SK-N-SH (cell line): ENCODE measurements around the gene MBNL1. TPM values are rescaled to one million over a fixed set of nuclear protein-coding genes. Genes with fewer than 3 reads are reported as not detected.

Experiments
- CTCF ChIA-PET: fragments of 300-600, 350-600 bp; formaldehyde crosslinking; extraction: SDS; loops from one replicate; lab custom pipeline; 2021; lab: Yijun Ruan, JAX
- POLR2A ChIA-PET: fragments of 350-600 bp; sonication (Branson Sonifier 250); formaldehyde crosslinking; extraction: SDS; loops from one replicate; lab custom pipeline; 2020; ENCODE audit warnings: antibody characterized with exemption, inconsistent platforms; lab: Yijun Ruan, JAX
- DNase-seq: peaks from one replicate; pipeline ENCODE4 v3.0.0; 2012
- H2AFZ ChIP-seq: fragments of 200-600 bp; sonication (generic); 2 replicates; pipeline ENCODE4 v1.8.1; 2016; ENCODE audit warnings: antibody characterized with exemption, mild to moderate bottlenecking, low read depth
- H3F3A ChIP-seq: fragments of 200-600 bp; sonication (generic); replicated peaks from 2 replicates; pipeline ENCODE3; 2016; ENCODE audit warnings: antibody characterized with exemption, mild to moderate bottlenecking; ENCODE audit not compliant: insufficient read depth
- H3K27ac ChIP-seq, 2 experiments: fragments of 200-500 bp in 1 of 2; fragments of 200-600 bp in 1 of 2; sonication (Bioruptor generic) in 1 of 2; sonication (generic), shearing (Covaris generic) in 1 of 2; 2 replicates each; pipeline versions ENCODE4 v1.5.1 to v1.6.1; 2014 to 2016; ENCODE audit warnings: low read depth in 2 of 2, inconsistent platforms in 1 of 2, low read length in 1 of 2, mild to moderate bottlenecking in 1 of 2, mixed read lengths in 1 of 2
- H3K27me3 ChIP-seq: fragments of 200-600 bp; sonication (generic), shearing (Covaris generic); 2 replicates; pipeline ENCODE4 v1.6.1; 2016; ENCODE audit warnings: mixed run types; ENCODE audit not compliant: insufficient read depth
- H3K36me3 ChIP-seq, 2 experiments: fragments of 200-500 bp in 1 of 2; fragments of 200-600 bp in 1 of 2; sonication (Bioruptor generic) in 1 of 2; sonication (generic) in 1 of 2; replicated peaks in 1 of 2; 2 replicates each; pipeline versions ENCODE3 to v1.5.1; 2014 to 2016; ENCODE audit warnings: low read length in 1 of 2, mild to moderate bottlenecking in 1 of 2; ENCODE audit not compliant: insufficient read depth in 2 of 2, control insufficient read depth in 1 of 2
- H3K4me1 ChIP-seq, 2 experiments: fragments of 200-500 bp in 1 of 2; fragments of 200-600 bp in 1 of 2; sonication (Bioruptor generic) in 1 of 2; sonication (generic), shearing (Covaris generic) in 1 of 2; 2 replicates each; pipeline versions ENCODE4 v1.5.1 to v1.6.1; 2014 to 2016; ENCODE audit warnings: low read depth in 1 of 2, low read length in 1 of 2, mixed run types in 1 of 2; ENCODE audit not compliant: insufficient read depth in 2 of 2, control insufficient read depth in 1 of 2
- H3K4me2 ChIP-seq: fragments of 200-600 bp; sonication (generic), shearing (Covaris generic); 2 replicates; pipeline ENCODE4 v1.6.1; 2017; ENCODE audit warnings: mixed run types
- H3K4me3 ChIP-seq, 2 experiments: fragments of 200-500 bp in 1 of 2; fragments of 200-600 bp in 1 of 2; sonication (Bioruptor generic) in 1 of 2; sonication (generic), shearing (Covaris generic) in 1 of 2; 2 replicates each; pipeline versions ENCODE4 v1.5.1 to v1.8.1; 2014 to 2016; ENCODE audit warnings: low read depth in 2 of 2, inconsistent platforms in 1 of 2, low read length in 1 of 2, mild to moderate bottlenecking in 1 of 2, mixed read lengths in 1 of 2, moderate library complexity in 1 of 2
- H3K79me2 ChIP-seq: fragments of 200-600 bp; sonication (generic); 2 replicates; pipeline ENCODE4 v1.8.1; 2017; ENCODE audit warnings: mild to moderate bottlenecking; ENCODE audit not compliant: insufficient read depth
- H3K9ac ChIP-seq: fragments of 200-600 bp; sonication (generic); 2 replicates; pipeline ENCODE4 v1.6.1; 2017; ENCODE audit warnings: mixed run types
- H3K9me2 ChIP-seq: fragments of 200-600 bp; sonication (generic); 2 replicates; pipeline ENCODE4 v1.6.1; 2017; ENCODE audit warnings: mixed run types
- H3K9me3 ChIP-seq: fragments of 200-600 bp; sonication (generic); 2 replicates; pipeline ENCODE4 v1.6.1; 2017; ENCODE audit warnings: mixed run types, mild to moderate bottlenecking, moderate library complexity
- H4K20me1 ChIP-seq: fragments of 200-600 bp; sonication (generic); 2 replicates; pipeline ENCODE4 v1.6.1; 2017; ENCODE audit warnings: mild to moderate bottlenecking, mixed run types; ENCODE audit not compliant: insufficient read depth
- CHD2 ChIP-seq: fragments of 150-350 bp; IDR thresholded peaks from 2 replicates; pipeline ENCODE4 v1.6.1; 2018; ENCODE audit warnings: low read length; ENCODE audit not compliant: partially characterized antibody
- CTCF ChIP-seq: fragments of 200-600 bp; sonication (generic); IDR thresholded peaks from 2 replicates; pipeline ENCODE4 v1.6.1; 2017; ENCODE audit warnings: antibody characterized with exemption, mild to moderate bottlenecking, moderate library complexity
- FOXM1 ChIP-seq: IDR thresholded peaks from 2 replicates; pipeline ENCODE4 v1.4.0; 2012; ENCODE audit warnings: low read depth, mild to moderate bottlenecking
- GABPA ChIP-seq: IDR thresholded peaks from 2 replicates; pipeline ENCODE4 v1.4.0; 2012; ENCODE audit warnings: low read depth, mild to moderate bottlenecking
- GATA2 ChIP-seq: sonication (generic); formaldehyde crosslinking; IDR thresholded peaks from 2 replicates; pipeline ENCODE4 v1.5.0; 2020; ENCODE audit warnings: mild to moderate bottlenecking, missing genetic modification reagents
- MXI1 ChIP-seq: IDR thresholded peaks from 2 replicates; pipeline ENCODE4 v1.6.1; 2012; ENCODE audit warnings: mild to moderate bottlenecking, low read depth, low read length, improper control_type of control experiment
- NRF1 ChIP-seq: IDR thresholded peaks from 2 replicates; pipeline ENCODE4 v1.6.1; 2012; ENCODE audit warnings: low read depth, mild to moderate bottlenecking, low read length
- RCOR1 ChIP-seq: fragments of 150-350 bp; IDR thresholded peaks from 2 replicates; pipeline ENCODE4 v1.6.1; 2017; ENCODE audit warnings: antibody characterized with exemption, low read length
- RFX5 ChIP-seq: IDR thresholded peaks from 2 replicates; pipeline ENCODE4 v1.6.1; 2012; ENCODE audit warnings: mild to moderate bottlenecking, improper control_type of control experiment, low read length
- SIN3A ChIP-seq: IDR thresholded peaks from 2 replicates; pipeline ENCODE4 v1.6.1; 2012; ENCODE audit warnings: low read depth, mild to moderate bottlenecking, low read length, moderate library complexity, borderline replicate concordance
- TAF1 ChIP-seq: IDR thresholded peaks from 2 replicates; pipeline ENCODE4 v1.6.1; 2012; ENCODE audit warnings: low read depth, mild to moderate bottlenecking, low read length, moderate library complexity, borderline replicate concordance
- TCF12 ChIP-seq: IDR thresholded peaks from 2 replicates; pipeline ENCODE4 v1.4.0; 2012
- YY1 ChIP-seq: IDR thresholded peaks from 2 replicates; pipeline ENCODE4 v1.4.0; 2012; ENCODE audit warnings: low read depth, mild to moderate bottlenecking
- ZBTB33 ChIP-seq: IDR thresholded peaks from 2 replicates; pipeline ENCODE4 v1.4.0; 2012; ENCODE audit warnings: low read depth, borderline replicate concordance
- WGBS: methylation state at CpG from one replicate; pipeline ENCODE4 v1.1.6; 2017; ENCODE audit warnings: low lambda C conversion rate; 5-methylcytosine and 5-hydroxymethylcytosine counted together
- polyA plus RNA-seq, 3 experiments: library from polyadenylated mRNA; depleted of rRNA; stranded (reverse); fragments of >200 nt; gene quantifications; 2 replicates each; pipeline ENCODE4 v1.2.3, GENCODE V29; 2012
- TF ChIP-seq, protein P1 (sequence below): fragments of 150-350 bp; IDR thresholded peaks from 2 replicates; pipeline ENCODE4 v1.6.1; 2016; ENCODE audit warnings: mild to moderate bottlenecking, low read depth, low read length
- TF ChIP-seq, protein P2 (sequence below): IDR thresholded peaks from 2 replicates; pipeline ENCODE4; 2012

Gene MBNL1
- polyA plus RNA-seq, 1 of the 3 experiments (the other 2 are of a cell fraction) = 44.3 TPM

DNA sequence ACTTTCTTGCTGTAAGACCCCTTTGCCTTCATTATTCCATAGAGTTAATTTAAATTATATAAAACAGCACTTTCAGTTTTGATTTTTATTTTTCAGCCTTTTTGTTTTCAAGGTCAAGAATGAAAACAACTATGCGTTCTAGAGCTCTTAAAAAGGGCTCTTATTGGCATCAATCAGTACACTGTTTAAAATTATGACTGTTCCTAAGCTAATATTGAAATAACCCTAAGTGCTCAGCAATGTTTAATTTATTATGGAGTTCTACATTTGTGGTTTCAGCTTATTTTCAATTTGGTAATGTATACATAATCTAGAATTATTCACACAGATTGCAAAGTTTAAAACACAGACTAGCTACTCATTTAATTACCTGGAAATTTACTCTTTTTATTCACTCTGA is 179.4 kb downstream of the MBNL1 start:
- Histone ChIP-seq H3K79me2 (peaks cover 95% of the 10 kb centered on the region), H3K36me3 (peaks cover 56 to 76% of the 10 kb centered on the region in 2 experiments), H4K20me1 (no peaks in the 10 kb centered on the region), H2AFZ (no peak overlapping the region), H3K9ac (no peak overlapping the region), H3K9me2 (no peaks in the 10 kb centered on the region), H3K4me2 (no peak overlapping the region), H3F3A (peaks cover 26% of the 10 kb centered on the region), H3K4me3 (no peak overlapping the region), H3K27me3 (no peaks in the 10 kb centered on the region), H3K9me3 (no peaks in the 10 kb centered on the region), H3K4me1 (peaks cover 0 to 11% of the 10 kb centered on the region in 2 experiments; a peak in 3 of 4 replicates), H3K27ac (no peak overlapping the region)
- 86% methylated on average over 1 of the region's 1 CpG for WGBS
- POLR2A ChIA-PET = no interaction called here
- CTCF ChIA-PET = interaction anchor here (0.6 to 3.0 kb wide), 9 partner anchors 10 to 387 kb away, joined by 3 to 11 read pairs (median 3); partner anchors contain the start of gene P2RY1
- no peak for DNase-seq
- no peak for TF ChIP-seq CHD2

DNA sequence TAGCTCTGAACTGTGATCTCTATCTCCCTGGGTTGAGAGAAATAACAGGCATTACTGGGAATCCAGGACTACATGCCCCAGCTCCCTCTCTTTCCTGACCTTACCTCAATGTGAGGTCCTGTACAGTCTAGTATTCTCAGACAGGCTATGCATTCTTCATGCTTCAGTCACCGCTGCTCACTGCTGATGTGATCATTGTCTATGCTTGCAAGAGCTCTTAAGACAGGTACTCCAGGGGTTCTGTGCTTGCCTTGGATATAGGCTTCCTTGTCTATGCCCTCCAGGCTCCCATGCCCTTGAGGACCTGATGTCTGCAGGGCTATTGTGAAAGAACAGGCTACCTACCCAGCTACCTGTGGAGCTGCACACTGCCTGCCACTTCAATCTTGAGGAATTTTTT is 183.6 kb downstream of the MBNL1 start:
- Histone ChIP-seq H3K4me1 (no peaks in the 10 kb centered on the region; a peak in 2 of 4 replicates), H3K27ac (no peak overlapping the region), H3K9ac (no peak overlapping the region), H2AFZ (no peak overlapping the region), H3K79me2 (peaks cover 77% of the 10 kb centered on the region), H4K20me1 (no peaks in the 10 kb centered on the region), H3K36me3 (peaks cover 66 to 92% of the 10 kb centered on the region in 2 experiments), H3K27me3 (no peaks in the 10 kb centered on the region), H3K9me3 (no peaks in the 10 kb centered on the region), H3K9me2 (no peaks in the 10 kb centered on the region), H3K4me3 (no peak overlapping the region), H3K4me2 (no peak overlapping the region), H3F3A (peaks cover 19% of the 10 kb centered on the region)
- no peak for TF ChIP-seq CHD2
- no peak for TF ChIP-seq GATA2 (CRISPR knock-in tag)
- no peak for TF ChIP-seq CTCF
- TF ChIP-seq, protein P1, sequence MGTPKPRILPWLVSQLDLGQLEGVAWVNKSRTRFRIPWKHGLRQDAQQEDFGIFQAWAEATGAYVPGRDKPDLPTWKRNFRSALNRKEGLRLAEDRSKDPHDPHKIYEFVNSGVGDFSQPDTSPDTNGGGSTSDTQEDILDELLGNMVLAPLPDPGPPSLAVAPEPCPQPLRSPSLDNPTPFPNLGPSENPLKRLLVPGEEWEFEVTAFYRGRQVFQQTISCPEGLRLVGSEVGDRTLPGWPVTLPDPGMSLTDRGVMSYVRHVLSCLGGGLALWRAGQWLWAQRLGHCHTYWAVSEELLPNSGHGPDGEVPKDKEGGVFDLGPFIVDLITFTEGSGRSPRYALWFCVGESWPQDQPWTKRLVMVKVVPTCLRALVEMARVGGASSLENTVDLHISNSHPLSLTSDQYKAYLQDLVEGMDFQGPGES = no peak
- TF ChIP-seq YY1 = no peak
- TF ChIP-seq, protein P2, sequence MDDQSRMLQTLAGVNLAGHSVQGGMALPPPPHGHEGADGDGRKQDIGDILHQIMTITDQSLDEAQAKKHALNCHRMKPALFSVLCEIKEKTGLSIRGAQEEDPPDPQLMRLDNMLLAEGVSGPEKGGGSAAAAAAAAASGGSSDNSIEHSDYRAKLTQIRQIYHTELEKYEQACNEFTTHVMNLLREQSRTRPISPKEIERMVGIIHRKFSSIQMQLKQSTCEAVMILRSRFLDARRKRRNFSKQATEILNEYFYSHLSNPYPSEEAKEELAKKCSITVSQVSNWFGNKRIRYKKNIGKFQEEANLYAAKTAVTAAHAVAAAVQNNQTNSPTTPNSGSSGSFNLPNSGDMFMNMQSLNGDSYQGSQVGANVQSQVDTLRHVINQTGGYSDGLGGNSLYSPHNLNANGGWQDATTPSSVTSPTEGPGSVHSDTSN = no peak
- no peak for TF ChIP-seq FOXM1
- TF ChIP-seq TCF12 = no peak
- no peak for TF ChIP-seq NRF1
- TF ChIP-seq TAF1 = no peak
- TF ChIP-seq RCOR1 = no peak
- no peak for TF ChIP-seq ZBTB33
- no peak for TF ChIP-seq GABPA
- TF ChIP-seq SIN3A = no peak
- no peak for TF ChIP-seq RFX5
- TF ChIP-seq MXI1 = no peak
- DNase-seq = no peak
- ChIA-PET CTCF (interaction anchor here (1.2 to 2.2 kb wide), 3 partner anchors 9 to 269 kb away, joined by 4 to 11 read pairs (median 6); no protein-coding TSS in a partner anchor), POLR2A (no interaction called here)
- 70% methylated on average over 1 of the region's 1 CpG for WGBS
